T-helper 2 cell treated with Interferon-gamma antibody and Interleukin-4, amounts not matched to agents 5 μg/mL and 100 μg/mL, for 36 hours (primary cell): ENCODE measurements around the gene FUT9.

Experiments
- DNase-seq: peaks from one replicate; pipeline ENCODE4 v3.0.0; 2021; ENCODE audit warnings: low spot score
- H3K27ac Mint-ChIP-seq: one replicate; pipeline ENCODE4 v1.8.0; 2021; ENCODE audit warnings: mild to moderate bottlenecking, mixed read lengths
- H3K27me3 Mint-ChIP-seq: one replicate; pipeline ENCODE4 v1.8.0; 2021; ENCODE audit warnings: low read depth, mixed read lengths
- H3K36me3 Mint-ChIP-seq: one replicate; pipeline ENCODE4 v1.8.0; 2021; ENCODE audit warnings: low read depth, mixed read lengths
- H3K4me1 Mint-ChIP-seq: one replicate; pipeline ENCODE4 v1.8.0; 2021; ENCODE audit warnings: low read depth, mixed read lengths
- H3K4me3 Mint-ChIP-seq: one replicate; pipeline ENCODE4 v1.8.0; 2022; ENCODE audit warnings: mild to moderate bottlenecking, moderate library complexity, mixed read lengths
- H3K9me3 Mint-ChIP-seq: one replicate; pipeline ENCODE4 v1.8.0; 2021; ENCODE audit warnings: mixed read lengths

Gene FUT9

DNA sequence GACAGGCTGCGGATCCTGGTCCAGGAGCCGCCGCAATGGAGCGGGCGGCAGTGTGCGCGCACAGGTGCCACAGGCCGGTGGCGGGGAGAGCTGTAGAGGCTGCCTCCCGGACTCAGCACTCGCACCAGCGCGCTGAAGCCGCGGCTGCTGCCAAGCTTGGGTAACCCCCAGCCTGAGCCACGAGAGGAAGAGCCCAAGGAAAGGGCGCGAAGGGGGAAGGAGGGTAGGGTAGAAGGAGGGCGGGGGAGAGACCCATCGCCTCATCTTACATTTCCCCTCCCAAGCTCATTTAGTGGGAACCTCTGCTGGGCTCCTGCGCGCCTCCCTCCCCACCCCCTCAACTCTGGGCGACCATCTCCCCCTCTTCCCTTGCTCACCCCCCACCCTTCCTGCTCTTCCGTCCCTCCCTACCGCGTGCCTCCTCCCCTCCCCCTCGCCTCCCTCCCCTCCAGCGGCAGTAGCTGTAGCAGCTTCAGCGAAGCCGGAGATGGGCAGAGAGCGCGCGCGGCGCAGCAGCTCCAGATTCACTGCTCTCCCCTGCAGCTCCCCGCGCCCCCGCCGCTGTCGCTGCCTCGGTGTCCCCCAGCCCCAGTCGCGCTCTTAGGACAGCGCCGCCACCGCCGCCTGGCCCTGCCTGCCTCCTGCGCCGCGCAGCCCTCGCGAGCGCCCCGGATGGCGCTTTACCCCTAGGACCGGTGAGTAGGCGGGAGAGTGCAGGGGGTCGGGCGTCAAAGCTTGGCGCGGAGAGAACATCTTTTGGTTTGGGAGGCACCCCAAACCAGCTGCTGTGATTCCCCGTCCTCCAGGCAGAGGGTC is at the start of gene FUT9:
FUT9 (plus strand) TSS at position 457 of the 816 bp plus-strand sequence. CDS start 187,182 bp downstream, outside the sequence.
- Mint-ChIP-seq H3K9me3 (no peaks in the 10 kb centered on the region), H3K4me3 (peak within 1 kb of the TSS; percentile 39), H3K4me1 (no peaks in the 10 kb centered on the region), H3K36me3 (no peaks in the 10 kb centered on the region), H3K27ac (peak within 1 kb of the TSS; percentile 21), H3K27me3 (peaks cover 28% of the 10 kb centered on the region)
- no peak for DNase-seq

DNA sequence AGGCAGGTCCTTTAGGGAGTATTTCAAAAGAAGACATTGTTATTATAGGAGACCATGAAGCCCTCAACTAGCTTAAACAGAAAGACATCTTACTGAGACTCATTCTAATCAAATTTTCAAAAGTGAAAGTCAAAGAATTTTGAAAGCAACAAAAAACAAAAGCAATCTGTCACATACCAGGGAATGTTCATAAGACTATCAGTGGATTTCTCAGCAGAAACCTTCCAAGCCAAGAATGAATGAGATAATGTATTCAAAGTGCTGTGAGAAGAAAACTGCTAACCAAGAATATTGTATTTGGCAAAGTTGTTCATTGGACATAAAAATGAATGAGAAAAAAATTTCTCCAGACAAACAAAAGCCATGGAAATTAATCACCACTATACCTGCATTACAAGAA is 48.2 kb upstream of the FUT9 start:
- no peaks in the 10 kb centered on the region for H3K27me3 Mint-ChIP-seq
- H3K36me3 Mint-ChIP-seq = no peaks in the 10 kb centered on the region
- no peak overlapping the region for H3K4me3 Mint-ChIP-seq
- no peak overlapping the region for H3K27ac Mint-ChIP-seq
- no peak for DNase-seq
- H3K9me3 Mint-ChIP-seq = peaks cover 5% of the 10 kb centered on the region
- no peaks in the 10 kb centered on the region for H3K4me1 Mint-ChIP-seq

DNA sequence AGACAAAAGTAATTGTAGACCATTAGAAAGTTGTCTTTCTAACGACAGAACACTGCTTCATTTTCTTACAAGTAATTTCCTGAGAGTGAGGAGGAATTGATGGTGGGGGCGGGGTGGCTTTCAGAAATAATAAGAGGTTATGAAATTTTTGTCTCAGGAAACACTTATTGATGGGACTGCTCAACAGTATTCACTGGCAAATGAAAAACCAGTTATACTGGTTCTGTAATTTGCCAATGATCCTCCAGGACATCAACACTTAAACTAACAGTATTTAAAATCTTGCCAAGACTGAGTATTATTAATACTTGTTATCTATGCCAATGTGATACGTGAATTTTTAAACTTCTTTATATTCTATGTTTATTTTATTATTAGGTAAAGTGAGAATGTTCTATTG is 41.8 kb upstream of the FUT9 start:
- H3K4me1 Mint-ChIP-seq = no peaks in the 10 kb centered on the region
- no peak for DNase-seq
- no peak overlapping the region for H3K4me3 Mint-ChIP-seq
- no peaks in the 10 kb centered on the region for H3K36me3 Mint-ChIP-seq
- H3K27ac Mint-ChIP-seq = no peak overlapping the region
- peaks cover 9% of the 10 kb centered on the region for H3K9me3 Mint-ChIP-seq
- no peaks in the 10 kb centered on the region for H3K27me3 Mint-ChIP-seq

DNA sequence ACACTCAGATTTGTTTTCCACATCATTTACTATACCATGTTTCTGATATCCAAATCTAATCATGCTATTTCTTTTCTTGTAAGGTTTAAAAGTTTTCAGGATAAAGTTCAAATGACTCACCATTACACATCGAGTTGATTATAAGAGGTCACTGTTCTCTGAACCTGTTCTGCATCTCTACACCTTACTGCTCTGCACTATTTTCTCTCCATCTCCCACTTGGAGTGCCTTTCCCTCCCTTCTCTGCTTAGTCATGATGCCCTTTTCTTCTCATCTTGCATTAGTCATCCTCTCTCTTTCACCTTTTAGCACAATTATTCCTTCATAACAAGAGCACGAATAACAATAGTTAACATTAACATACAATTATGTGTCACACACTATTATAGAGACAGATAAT is 37.5 kb upstream of the FUT9 start:
- no peak for DNase-seq
- Mint-ChIP-seq H3K27me3 (no peaks in the 10 kb centered on the region), H3K9me3 (no peaks in the 10 kb centered on the region), H3K4me1 (no peaks in the 10 kb centered on the region), H3K4me3 (no peak overlapping the region), H3K27ac (no peak overlapping the region), H3K36me3 (no peaks in the 10 kb centered on the region)

DNA sequence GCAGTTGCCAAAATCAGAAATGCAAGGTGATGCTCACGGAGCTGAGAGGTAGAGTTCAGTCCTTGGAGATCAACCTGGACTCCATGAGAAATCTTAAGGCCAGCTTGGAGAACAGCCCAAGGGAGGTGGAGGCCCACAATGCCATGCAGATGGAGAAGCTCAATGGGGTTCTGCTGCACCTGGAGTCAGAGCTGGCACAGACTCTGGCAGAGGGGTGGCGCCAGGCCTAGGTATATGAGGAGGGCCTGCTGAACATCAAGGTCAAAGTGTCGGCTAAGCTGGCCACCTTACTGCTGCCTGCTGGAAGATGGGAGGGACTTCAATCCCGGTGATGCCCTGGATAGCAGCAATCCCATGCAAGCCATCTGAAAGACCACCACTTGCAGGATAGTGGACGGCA is 23.9 kb upstream of the FUT9 start:
- H3K4me3 Mint-ChIP-seq = no peak overlapping the region
- no peaks in the 10 kb centered on the region for H3K27me3 Mint-ChIP-seq
- no peak for DNase-seq
- no peak overlapping the region for H3K27ac Mint-ChIP-seq
- peaks cover 5% of the 10 kb centered on the region for H3K9me3 Mint-ChIP-seq
- H3K36me3 Mint-ChIP-seq = no peaks in the 10 kb centered on the region
- no peaks in the 10 kb centered on the region for H3K4me1 Mint-ChIP-seq

DNA sequence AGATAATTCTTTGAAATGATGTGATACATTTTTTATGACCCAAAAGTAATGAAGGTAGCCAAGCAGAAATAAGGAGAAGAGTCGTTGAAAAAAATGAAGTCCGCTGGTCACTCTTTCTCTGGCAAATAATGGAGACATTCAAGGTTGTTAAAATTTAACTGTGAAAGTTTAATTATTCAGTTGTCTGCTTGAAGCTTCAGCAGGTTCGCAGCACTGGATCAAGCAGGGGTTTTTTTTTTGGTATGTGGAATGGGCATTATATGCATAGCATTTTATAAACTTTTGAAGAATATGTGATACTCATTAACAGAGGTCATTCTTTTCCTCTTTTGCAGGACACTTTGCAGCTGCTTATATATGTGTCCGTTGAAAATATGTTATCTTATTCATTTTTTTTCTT is 21.6 kb upstream of the FUT9 start:
- Mint-ChIP-seq H3K9me3 (peaks cover 5% of the 10 kb centered on the region), H3K27ac (no peak overlapping the region), H3K4me1 (no peaks in the 10 kb centered on the region), H3K4me3 (no peak overlapping the region), H3K36me3 (no peaks in the 10 kb centered on the region), H3K27me3 (no peaks in the 10 kb centered on the region)
- DNase-seq = no peak

DNA sequence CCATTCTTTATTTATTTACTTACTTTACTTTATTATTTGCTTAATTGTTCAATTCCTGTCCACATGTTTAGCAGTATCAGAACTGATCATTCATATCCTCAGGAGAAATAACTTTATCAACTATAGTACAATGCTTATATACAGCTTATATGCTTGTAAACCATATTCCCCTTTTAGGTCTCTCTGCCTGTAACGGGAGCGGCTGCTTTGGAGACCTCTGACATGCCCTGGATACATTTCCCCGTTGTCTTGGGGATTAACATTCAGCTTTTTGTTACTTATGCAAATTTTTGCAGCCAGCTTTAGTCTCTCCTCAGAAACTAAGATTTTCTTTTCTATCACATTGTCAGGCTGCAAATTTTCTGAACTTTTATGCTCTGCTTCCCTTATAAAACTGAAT is 17.6 kb upstream of the FUT9 start:
- H3K27ac Mint-ChIP-seq = no peak overlapping the region
- H3K4me3 Mint-ChIP-seq = no peak overlapping the region
- H3K27me3 Mint-ChIP-seq = no peaks in the 10 kb centered on the region
- DNase-seq = no peak
- no peaks in the 10 kb centered on the region for H3K4me1 Mint-ChIP-seq
- no peaks in the 10 kb centered on the region for H3K36me3 Mint-ChIP-seq
- no peaks in the 10 kb centered on the region for H3K9me3 Mint-ChIP-seq

DNA sequence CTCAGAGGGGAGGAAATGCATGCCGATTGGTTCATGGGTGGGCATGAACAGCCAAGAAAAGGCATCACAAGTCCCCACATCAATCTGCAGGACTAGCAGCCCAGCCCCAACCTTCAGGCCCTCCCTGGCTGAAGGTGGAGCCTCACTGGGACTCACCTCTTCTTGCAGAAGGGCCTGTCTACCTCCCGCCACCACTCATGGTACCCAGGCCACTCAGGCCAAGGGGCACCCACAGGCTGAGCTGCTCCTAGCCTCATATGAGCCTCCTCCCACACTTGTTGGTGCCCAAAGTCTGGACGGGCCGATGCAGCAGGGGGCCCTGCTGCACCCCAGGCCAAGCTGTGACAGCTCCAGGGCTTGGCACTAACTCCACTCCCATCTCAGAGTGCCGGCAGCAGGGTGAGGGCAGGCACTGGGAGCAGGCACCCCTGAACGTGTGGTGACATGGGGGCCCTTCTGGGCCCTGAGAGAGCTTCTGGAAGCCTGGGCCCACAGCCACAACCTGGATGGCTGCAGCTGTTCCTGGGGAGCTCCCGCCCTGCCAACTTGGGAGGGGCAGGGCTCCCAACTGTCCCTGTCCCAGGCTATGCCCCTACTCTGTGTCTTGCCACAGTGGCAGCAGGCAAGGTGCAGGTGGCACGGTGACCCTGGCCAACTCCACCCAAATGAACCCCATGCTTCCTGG is 13.7 kb upstream of the FUT9 start:
- DNase-seq = no peak
- Mint-ChIP-seq H3K9me3 (no peaks in the 10 kb centered on the region), H3K4me1 (no peaks in the 10 kb centered on the region), H3K27ac (no peak overlapping the region), H3K36me3 (no peaks in the 10 kb centered on the region), H3K4me3 (no peak overlapping the region), H3K27me3 (no peaks in the 10 kb centered on the region)

DNA sequence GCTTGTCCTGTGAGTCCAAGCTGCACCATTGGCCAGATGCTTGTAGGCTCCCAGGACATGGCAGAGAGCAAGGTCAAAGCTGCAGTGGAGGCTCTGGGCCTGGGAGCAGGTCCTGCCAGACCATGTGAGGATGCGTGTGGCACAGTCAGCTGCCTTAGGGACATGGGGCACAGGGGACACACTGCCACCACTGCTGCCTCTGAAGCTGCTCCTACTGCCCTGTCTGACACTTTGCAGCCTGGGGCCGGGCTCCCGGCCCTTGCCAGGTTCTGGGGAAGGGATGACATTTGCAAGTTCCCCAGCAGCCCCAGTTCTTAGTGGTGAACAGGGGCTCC is 13.2 kb upstream of the FUT9 start:
- Mint-ChIP-seq H3K4me1 (no peaks in the 10 kb centered on the region), H3K36me3 (no peaks in the 10 kb centered on the region), H3K9me3 (no peaks in the 10 kb centered on the region), H3K27me3 (no peaks in the 10 kb centered on the region), H3K27ac (no peak overlapping the region), H3K4me3 (no peak overlapping the region)
- DNase-seq = no peak

DNA sequence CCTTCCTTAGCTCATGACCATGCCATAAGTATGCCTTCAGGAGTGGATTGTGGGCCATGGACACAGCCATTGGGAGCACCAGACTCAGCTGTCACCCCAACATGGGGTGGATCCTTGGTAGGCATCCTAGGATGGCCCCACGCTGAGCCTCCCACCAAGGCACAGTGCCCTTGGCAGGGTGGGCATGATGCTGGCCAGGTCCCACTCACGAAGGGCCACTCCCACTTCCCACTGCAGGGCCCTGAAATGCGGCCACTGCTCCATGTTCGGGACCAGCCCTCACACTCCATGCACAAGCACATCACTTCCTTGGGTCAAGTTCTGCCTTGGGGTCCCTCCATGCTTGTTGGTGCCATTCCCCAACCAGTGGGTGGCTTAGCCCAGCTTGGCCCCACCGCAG is 12.9 kb upstream of the FUT9 start:
- no peak overlapping the region for H3K27ac Mint-ChIP-seq
- no peaks in the 10 kb centered on the region for H3K36me3 Mint-ChIP-seq
- no peaks in the 10 kb centered on the region for H3K27me3 Mint-ChIP-seq
- H3K9me3 Mint-ChIP-seq = no peaks in the 10 kb centered on the region
- H3K4me3 Mint-ChIP-seq = no peak overlapping the region
- no peaks in the 10 kb centered on the region for H3K4me1 Mint-ChIP-seq
- no peak for DNase-seq

DNA sequence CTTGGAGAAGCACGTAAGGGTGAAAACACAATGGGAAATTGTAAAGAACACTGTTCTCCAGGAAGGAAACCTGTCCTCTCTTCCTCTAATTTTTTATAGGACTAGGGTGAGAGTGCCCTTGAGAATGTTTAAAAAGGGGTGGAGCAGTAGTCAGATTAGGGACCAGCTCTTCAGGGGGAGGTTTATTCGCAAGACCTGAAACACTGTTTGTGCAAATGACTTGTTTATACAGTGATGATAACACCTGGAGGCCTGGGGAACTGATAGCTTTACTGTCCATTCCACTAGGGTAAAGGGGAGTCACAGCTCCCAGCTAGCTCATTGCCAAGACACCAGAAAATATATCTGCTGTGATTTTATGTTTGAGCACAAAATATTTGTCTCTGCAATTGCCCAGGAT is 8.1 kb upstream of the FUT9 start:
- Mint-ChIP-seq H3K27me3 (no peaks in the 10 kb centered on the region), H3K27ac (no peak overlapping the region), H3K4me3 (no peak overlapping the region), H3K9me3 (no peaks in the 10 kb centered on the region), H3K36me3 (no peaks in the 10 kb centered on the region), H3K4me1 (no peaks in the 10 kb centered on the region)
- DNase-seq = no peak

DNA sequence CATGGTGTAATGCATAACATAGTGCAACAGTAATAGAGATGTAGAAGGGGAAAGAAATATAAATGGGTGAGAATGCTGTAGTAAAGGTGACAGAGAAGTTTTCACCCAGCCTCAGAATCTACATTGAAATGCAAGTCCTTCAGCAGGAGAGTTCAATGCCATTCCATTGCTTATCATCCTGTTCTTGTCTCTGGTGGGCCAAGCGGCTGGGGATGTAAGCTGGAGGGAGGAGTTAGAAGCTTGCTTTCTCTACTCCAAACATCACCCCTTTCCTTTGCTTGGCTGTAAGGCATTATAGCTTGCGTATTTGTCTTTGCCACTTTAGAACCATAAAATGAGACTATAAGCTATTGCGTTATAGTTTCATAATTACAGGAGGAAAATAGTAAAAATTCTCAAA is 2.2 kb upstream of the FUT9 start:
- H3K27me3 Mint-ChIP-seq = peaks cover 28% of the 10 kb centered on the region
- no peaks in the 10 kb centered on the region for H3K36me3 Mint-ChIP-seq
- no peak overlapping the region for H3K4me3 Mint-ChIP-seq
- H3K4me1 Mint-ChIP-seq = no peaks in the 10 kb centered on the region
- no peak for DNase-seq
- H3K27ac Mint-ChIP-seq = no peak overlapping the region
- H3K9me3 Mint-ChIP-seq = no peaks in the 10 kb centered on the region

DNA sequence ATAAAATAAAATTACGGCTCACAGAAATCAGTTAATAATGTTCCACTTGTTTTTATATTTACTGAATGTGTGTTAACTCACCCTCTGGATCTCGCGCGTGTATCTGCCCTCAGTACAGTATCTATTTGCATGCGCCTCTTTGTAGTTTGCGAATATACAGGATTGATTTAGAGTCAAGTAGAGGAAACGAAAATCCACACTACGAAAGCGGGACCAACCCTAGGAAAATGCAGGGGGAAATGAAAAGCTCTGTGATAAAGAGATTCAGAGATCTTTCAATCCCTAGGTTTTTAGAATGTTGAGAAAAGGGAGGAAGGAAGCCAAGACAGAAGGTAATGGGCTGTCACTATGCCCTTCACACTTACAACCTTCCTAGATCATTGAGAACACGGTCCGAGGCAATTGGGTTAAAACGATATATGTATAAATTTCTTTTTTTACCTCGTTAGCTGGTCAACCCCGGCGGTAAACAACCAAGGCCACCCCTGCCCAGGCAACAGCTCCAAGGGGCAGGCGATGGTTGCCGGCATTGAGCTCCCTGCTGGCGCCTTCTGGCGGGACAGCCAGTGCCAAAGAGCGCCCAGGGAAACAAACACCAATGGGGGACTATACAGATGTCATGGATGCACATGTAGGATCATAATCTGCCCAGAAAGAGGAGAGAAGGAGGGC is 792 bp upstream of the FUT9 start:
- Mint-ChIP-seq H3K4me1 (no peaks in the 10 kb centered on the region), H3K4me3 (no peak overlapping the region), H3K27ac (no peak overlapping the region), H3K36me3 (no peaks in the 10 kb centered on the region), H3K9me3 (no peaks in the 10 kb centered on the region), H3K27me3 (peaks cover 28% of the 10 kb centered on the region)
- DNase-seq = no peak

DNA sequence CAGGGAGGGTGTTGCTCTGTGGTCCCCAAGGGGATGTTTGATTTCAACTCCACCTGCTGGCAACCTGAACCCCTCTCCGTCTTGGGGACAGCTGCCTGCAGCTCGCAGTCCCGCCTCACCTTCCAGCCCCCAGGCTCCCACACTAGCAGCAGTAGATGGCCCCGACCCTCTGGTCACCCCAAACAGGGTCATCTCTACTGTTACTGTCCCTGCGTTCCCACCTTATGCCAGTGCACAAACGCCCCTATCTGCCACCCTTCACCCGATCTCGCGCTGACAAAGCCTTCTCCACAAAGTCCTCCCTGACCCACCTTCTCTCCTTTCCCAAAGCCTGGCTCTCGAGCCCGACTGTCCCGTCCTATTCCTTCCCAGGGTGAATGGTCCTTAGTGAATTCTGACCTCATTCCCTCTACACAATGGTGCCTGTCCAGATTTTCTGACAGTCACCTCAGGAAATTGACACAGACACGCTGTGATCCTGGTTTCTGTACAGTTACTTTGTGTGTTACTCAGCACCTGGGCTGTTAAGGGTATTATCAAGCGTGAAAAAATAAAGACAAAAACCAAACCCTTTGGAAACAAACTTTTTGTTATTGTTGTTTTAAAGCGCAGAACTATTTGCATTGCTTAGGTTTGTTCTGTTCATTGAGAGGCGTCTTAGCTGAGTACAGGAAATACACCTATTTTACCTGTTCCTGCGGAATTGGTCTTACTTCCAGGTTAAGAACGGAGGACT is 728 bp downstream of the FUT9 start:
- H3K4me1 Mint-ChIP-seq = no peaks in the 10 kb centered on the region
- peak overlapping the region; percentile 39 for H3K4me3 Mint-ChIP-seq
- H3K27me3 Mint-ChIP-seq = peaks cover 28% of the 10 kb centered on the region
- peak overlapping the region; percentile 21 for H3K27ac Mint-ChIP-seq
- no peak for DNase-seq
- no peaks in the 10 kb centered on the region for H3K36me3 Mint-ChIP-seq
- H3K9me3 Mint-ChIP-seq = no peaks in the 10 kb centered on the region
